Astrocyte (in vitro differentiated cells and primary cell): Measurements from ENCODE around the gene CILP. TPM values are rescaled to one million over a fixed set of nuclear protein-coding genes. Genes with fewer than 3 reads are reported as not detected.
"Not testable (repeated sequence)": the region's sequence is repeated elsewhere in the genome, so short reads cannot be mapped to it uniquely, and the experiment has no call there.

ENCODE experiments used
- DNase-seq: peaks from one replicate; pipeline ENCODE4 v3.0.0-alpha.2; 2010; ENCODE audit warnings: low read depth
- FAIRE-seq: peaks from 2 replicates; lab custom pipeline; 2011; peaks lifted over from hg19 to GRCh38; lab: Jason Lieb, UNC
- H2AFZ ChIP-seq: 2 replicates; pipeline ENCODE4 v1.6.0; 2012; ENCODE audit warnings: low read depth, low read length, inconsistent platforms
- H3K27ac ChIP-seq: 2 replicates; pipeline ENCODE4 v1.5.1; 2011; ENCODE audit warnings: low read depth, low read length, inconsistent platforms
- H3K27me3 ChIP-seq: 2 replicates; pipeline ENCODE4 v1.6.0; 2011; ENCODE audit warnings: low read length, inconsistent platforms; ENCODE audit not compliant: insufficient read depth
- H3K36me3 ChIP-seq: 2 replicates; pipeline ENCODE4 v1.5.1; 2011; ENCODE audit warnings: low read length, inconsistent platforms; ENCODE audit not compliant: insufficient read depth
- H3K4me1 ChIP-seq: 2 replicates; pipeline ENCODE4 v1.5.1; 2011; ENCODE audit warnings: low read length, inconsistent platforms; ENCODE audit not compliant: insufficient read depth
- H3K4me2 ChIP-seq: 2 replicates; pipeline ENCODE4 v1.6.0; 2012; ENCODE audit warnings: low read length, inconsistent platforms
- H3K4me3 ChIP-seq: 2 replicates; pipeline ENCODE4 v1.5.1; 2011; ENCODE audit warnings: low read depth, mild to moderate bottlenecking, low read length, inconsistent platforms; ENCODE audit not compliant: insufficient read depth
- H3K79me2 ChIP-seq: 2 replicates; pipeline ENCODE4 v1.6.0; 2012; ENCODE audit warnings: mild to moderate bottlenecking, low read length, inconsistent platforms; ENCODE audit not compliant: insufficient read depth
- H3K9ac ChIP-seq: 2 replicates; pipeline ENCODE4 v1.6.0; 2012; ENCODE audit warnings: mild to moderate bottlenecking, low read length, inconsistent platforms
- H3K9me3 ChIP-seq: 2 replicates; pipeline ENCODE4 v1.5.1; 2012; ENCODE audit warnings: low read depth, mild to moderate bottlenecking, low read length, inconsistent platforms; ENCODE audit not compliant: insufficient read depth
- H4K20me1 ChIP-seq: 2 replicates; pipeline ENCODE4 v1.6.0; 2012; ENCODE audit warnings: low read length, inconsistent platforms; ENCODE audit not compliant: insufficient read depth
- H3K27ac Mint-ChIP-seq: one replicate; pipeline ENCODE4 v1.8.0; 2021; ENCODE audit warnings: mild to moderate bottlenecking, mixed read lengths; ENCODE audit not compliant: unreplicated experiment
- H3K27me3 Mint-ChIP-seq: one replicate; pipeline ENCODE4 v1.8.0; 2021; ENCODE audit warnings: low read depth, mixed read lengths; ENCODE audit not compliant: unreplicated experiment
- H3K36me3 Mint-ChIP-seq: one replicate; pipeline ENCODE4 v1.8.0; 2021; ENCODE audit warnings: low read depth, mixed read lengths; ENCODE audit not compliant: unreplicated experiment
- H3K4me1 Mint-ChIP-seq: one replicate; pipeline ENCODE4 v1.8.0; 2021; ENCODE audit warnings: low read depth, mixed read lengths; ENCODE audit not compliant: unreplicated experiment
- H3K4me3 Mint-ChIP-seq: one replicate; pipeline ENCODE4 v1.8.0; 2021; ENCODE audit warnings: mild to moderate bottlenecking, moderate library complexity, mixed read lengths; ENCODE audit not compliant: unreplicated experiment
- H3K9me3 Mint-ChIP-seq: one replicate; pipeline ENCODE4 v1.8.0; 2021; ENCODE audit warnings: mild to moderate bottlenecking, mixed read lengths; ENCODE audit not compliant: unreplicated experiment
- CTCF ChIP-seq: IDR thresholded peaks from 2 replicates; pipeline ENCODE4 v1.5.1; 2011; ENCODE audit warnings: low read depth, mild to moderate bottlenecking, inconsistent platforms, low read length, moderate library complexity; ENCODE audit not compliant: insufficient read depth
- EZH2 ChIP-seq: IDR thresholded peaks from 2 replicates; pipeline ENCODE4 v1.6.1; 2012; ENCODE audit warnings: mild to moderate bottlenecking, low read length, inconsistent platforms; ENCODE audit not compliant: insufficient read depth
- total RNA-seq: library from RNA; stranded (reverse); gene quantifications from 2 replicates; pipeline ENCODE4 v1.2.1, GENCODE V29; 2021

The CILP gene
- total RNA-seq, 1 donor from 2014 or later, result 1.1 TPM

GRCh38 chr15:65246026-65246714 is 34.9 kb upstream of the CILP start:
- H3K4me3 Mint-ChIP-seq, result no peak overlapping the region
- H3K27me3 Mint-ChIP-seq, result no peaks in the 10 kb centered on the region
- Histone ChIP-seq H3K4me3 (no peak overlapping the region), H3K36me3 (no peaks in the 10 kb centered on the region), H3K9ac (no peak overlapping the region), H3K4me1 (peaks cover 6% of the 10 kb centered on the region), H3K4me2 (peak overlapping the region; percentile 1), H3K9me3 (no peaks in the 10 kb centered on the region), H4K20me1 (no peaks in the 10 kb centered on the region), H2AFZ (peak overlapping the region; percentile 19), H3K27ac (no peak overlapping the region), H3K79me2 (no peaks in the 10 kb centered on the region), H3K27me3 (no peaks in the 10 kb centered on the region)
- H3K9me3 Mint-ChIP-seq, result no peaks in the 10 kb centered on the region
- peak overlapping the region; percentile 69 for H3K27ac Mint-ChIP-seq
- DNase-seq (no peak), FAIRE-seq (no peak)
- peaks cover 6% of the 10 kb centered on the region for H3K36me3 Mint-ChIP-seq
- TF ChIP-seq EZH2, result no peak
- peaks cover 28% of the 10 kb centered on the region for H3K4me1 Mint-ChIP-seq

GRCh38 chr15:65245096-65245856 is 34.0 kb upstream of the CILP start:
- Histone ChIP-seq H3K27ac (no peak overlapping the region), H3K36me3 (no peaks in the 10 kb centered on the region), H3K9ac (no peak overlapping the region), H2AFZ (peak overlapping the region; percentile 19), H4K20me1 (no peaks in the 10 kb centered on the region), H3K79me2 (no peaks in the 10 kb centered on the region), H3K27me3 (no peaks in the 10 kb centered on the region), H3K4me2 (peak overlapping the region; percentile 1), H3K9me3 (no peaks in the 10 kb centered on the region), H3K4me1 (peaks cover 6% of the 10 kb centered on the region), H3K4me3 (no peak overlapping the region)
- Mint-ChIP-seq H3K27ac (peak overlapping the region; percentile 69), H3K4me1 (peaks cover 27% of the 10 kb centered on the region), H3K4me3 (no peak overlapping the region), H3K9me3 (no peaks in the 10 kb centered on the region), H3K36me3 (peaks cover 4% of the 10 kb centered on the region), H3K27me3 (no peaks in the 10 kb centered on the region)
- FAIRE-seq (no peak), DNase-seq (peak; percentile 18)
- no peak for TF ChIP-seq CTCF
- TF ChIP-seq EZH2, result no peak

- Mint-ChIP-seq H3K36me3 (peaks cover 4% of the 10 kb centered on the region), H3K27ac (no peak overlapping the region), H3K27me3 (no peaks in the 10 kb centered on the region), H3K4me1 (peaks cover 27% of the 10 kb centered on the region), H3K4me3 (no peak overlapping the region), H3K9me3 (no peaks in the 10 kb centered on the region)
- Histone ChIP-seq H3K4me1 (peaks cover 6% of the 10 kb centered on the region), H3K4me3 (no peak overlapping the region), H3K9me3 (no peaks in the 10 kb centered on the region), H3K9ac (no peak overlapping the region), H3K27ac (no peak overlapping the region), H3K27me3 (no peaks in the 10 kb centered on the region), H2AFZ (no peak overlapping the region), H3K4me2 (no peak overlapping the region), H3K36me3 (no peaks in the 10 kb centered on the region), H4K20me1 (no peaks in the 10 kb centered on the region), H3K79me2 (no peaks in the 10 kb centered on the region)
- DNase-seq (no peak), FAIRE-seq (no peak)
- TF ChIP-seq EZH2 (no peak), CTCF (no peak)
Observed at GRCh38 chr15:65244638-65245037, 33.4 kb upstream of the CILP start.

- not testable (repeated sequence) for H3K27ac ChIP-seq, H3K4me3 Mint-ChIP-seq, H3K27me3 Mint-ChIP-seq, H4K20me1 ChIP-seq, H3K27me3 ChIP-seq, H3K36me3 ChIP-seq, FAIRE-seq, H3K79me2 ChIP-seq, H2AFZ ChIP-seq, H3K9me3 ChIP-seq, H3K9me3 Mint-ChIP-seq, H3K36me3 Mint-ChIP-seq, H3K4me1 Mint-ChIP-seq, H3K9ac ChIP-seq, DNase-seq, H3K4me2 ChIP-seq, H3K4me1 ChIP-seq, H3K4me3 ChIP-seq
- H3K27ac Mint-ChIP-seq, result peak overlapping the region; percentile 2
Observed at GRCh38 chr15:65236443-65236842, 25.2 kb upstream of the CILP start.
